Stimulated activated CD4-positive, alpha-beta T cell treated with anti-CD3 and anti-CD28 coated beads, TNF-alpha, amount 100 ng/mL, for 24 hours (primary cell): ENCODE measurements around the gene GABBR1.

Experiments used
- DNase-seq, 3 experiments: peaks; one replicate each; pipeline ENCODE4 v3.0.0-alpha.2; 2020; ENCODE audit warnings: low read depth in 3 of 3

Gene GABBR1

DNA sequence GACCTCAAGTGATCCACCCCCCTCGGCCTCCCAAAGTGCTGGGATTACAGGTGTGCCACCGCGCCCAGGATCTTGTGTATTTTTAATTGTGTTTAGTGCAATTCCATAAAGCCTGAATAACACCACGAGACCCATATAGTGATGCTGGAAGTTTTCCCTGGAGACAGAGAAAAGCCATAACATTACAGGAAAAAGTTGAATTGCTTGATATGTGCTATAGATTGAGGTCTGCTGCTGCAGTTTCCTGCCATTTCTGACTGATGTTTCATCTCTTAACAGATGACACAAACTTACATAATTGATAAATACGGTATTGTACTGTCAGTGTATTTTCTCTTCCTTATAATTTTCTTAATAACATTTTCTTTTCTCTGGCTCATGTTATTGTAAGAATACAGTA is 66.1 kb downstream of the GABBR1 start:
- no peak for DNase-seq

GRCh38 chr6:29564875-29565274 is 68.1 kb downstream of the GABBR1 start:
- DNase-seq, result no peak

- DNase-seq, result no peak
Measured at GRCh38 chr6:29563435-29563965, 69.5 kb downstream of the GABBR1 start.

- DNase-seq, result no peak
Measured at GRCh38 chr6:29561606-29562181, 71.3 kb downstream of the GABBR1 start.

DNA sequence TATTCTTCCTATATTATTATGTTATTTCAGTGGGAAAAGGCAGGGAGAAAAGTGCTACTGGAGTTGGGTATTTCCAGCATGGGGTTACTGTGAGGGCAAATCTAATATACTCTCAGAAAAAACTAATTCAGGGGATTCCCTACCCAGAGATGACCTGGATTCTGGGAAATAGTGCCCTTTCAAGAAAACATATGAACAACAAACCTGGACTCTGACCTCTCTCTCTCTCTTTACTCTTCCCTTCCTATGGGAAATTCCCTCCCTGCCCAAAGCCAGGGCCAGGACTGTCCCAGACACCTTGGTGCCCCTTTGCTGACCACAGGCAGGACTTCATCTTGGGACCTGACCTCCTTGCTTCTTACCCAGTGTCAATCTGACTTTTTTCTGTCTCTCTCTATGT is 71.9 kb downstream of the GABBR1 start:
- no peak for DNase-seq

DNA sequence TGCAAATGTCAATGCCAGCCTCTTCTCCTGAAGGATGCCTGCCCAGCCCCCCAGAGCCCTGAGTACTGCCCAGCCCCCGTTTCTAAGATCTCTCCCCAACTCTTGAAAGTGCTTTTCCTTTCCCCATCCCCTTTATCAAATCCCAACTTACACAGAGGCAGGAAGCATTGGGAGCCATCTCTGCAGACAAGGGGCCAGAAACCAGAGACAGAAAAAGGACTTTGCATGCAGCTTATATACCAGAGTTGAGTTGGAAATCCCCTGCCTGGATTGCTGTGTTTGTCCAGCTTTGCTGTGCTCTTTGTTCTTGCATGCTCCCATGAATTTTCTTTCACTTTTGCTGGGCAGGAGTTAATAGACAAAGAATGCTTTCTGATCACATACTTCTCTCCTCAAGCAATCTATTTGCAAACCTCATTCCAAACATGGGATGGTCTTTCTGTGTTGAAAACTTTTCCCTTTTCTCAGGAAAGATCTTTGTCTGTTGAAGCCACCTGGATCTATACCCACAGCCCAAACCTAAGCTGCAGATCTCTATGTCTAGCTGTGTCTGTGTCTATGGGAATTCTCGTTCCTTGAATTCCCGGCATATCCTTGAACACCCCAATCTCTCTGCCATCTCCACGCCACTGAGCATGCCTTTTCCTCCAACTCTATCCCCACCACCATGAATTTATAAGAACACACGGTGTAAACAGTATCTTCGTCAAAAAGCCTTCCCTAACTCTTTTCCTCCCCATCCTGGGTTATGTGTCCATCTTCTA is 73.3 kb downstream of the GABBR1 start, which contains the start of gene UBD:
UBD (minus strand) TSS at position 209 of the 764 bp plus-strand sequence; CDS start at position 178, 31 bp downstream.
- DNase-seq, result no peak

DNA sequence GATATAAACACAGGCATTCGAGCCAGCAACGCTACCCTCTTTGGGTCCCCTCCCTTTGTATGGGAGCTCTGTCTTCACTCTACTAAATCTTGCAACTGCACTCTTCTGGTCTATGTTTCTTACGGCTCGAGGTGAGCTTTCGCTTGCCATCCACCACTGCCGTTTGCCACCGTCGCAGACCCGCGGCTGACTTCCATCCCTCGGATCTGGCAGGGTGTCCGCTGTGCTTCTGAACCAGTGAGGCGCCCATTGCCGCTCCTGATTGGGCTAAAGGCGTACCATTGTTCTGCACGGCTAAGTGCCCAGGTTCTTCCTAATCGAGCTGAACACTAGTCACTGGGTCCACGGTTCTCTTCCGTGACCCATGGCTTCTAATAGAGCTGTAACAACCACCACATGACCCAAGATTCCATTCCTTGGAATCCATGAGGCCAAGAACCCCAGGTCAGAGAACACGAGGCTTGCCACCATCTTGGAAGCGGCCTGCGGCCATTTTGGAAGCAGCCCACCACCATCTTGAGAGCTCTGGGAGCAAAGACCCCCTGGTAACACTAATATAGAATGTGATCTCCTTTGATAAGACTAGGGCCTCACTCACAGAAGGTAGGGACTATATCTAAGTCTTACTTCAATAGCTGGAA is 74.4 kb downstream of the GABBR1 start:
- no peak for DNase-seq

GRCh38 chr6:29557320-29557719 is 75.7 kb downstream of the GABBR1 start:
- DNase-seq, result no peak

DNA sequence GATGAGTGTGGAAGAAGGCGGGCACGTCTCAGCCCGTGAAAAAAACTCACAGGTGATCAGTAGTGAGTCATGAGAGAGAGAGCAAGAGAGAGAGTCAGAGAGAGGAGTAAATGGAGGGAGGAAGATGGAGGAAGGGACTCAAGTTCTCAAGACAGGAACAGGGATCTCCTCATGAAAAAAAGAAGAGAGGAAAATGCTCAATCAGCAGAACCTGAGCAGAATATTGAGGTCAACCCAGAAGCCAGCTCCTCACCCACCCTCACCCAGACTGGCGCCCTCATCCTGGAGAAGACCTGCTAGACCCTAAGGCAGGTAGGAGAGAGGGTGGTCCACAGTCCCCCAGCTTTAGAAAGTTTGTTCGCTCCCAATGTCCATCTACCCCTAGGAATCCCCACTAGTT is 78.2 kb downstream of the GABBR1 start:
- no peak for DNase-seq

DNA sequence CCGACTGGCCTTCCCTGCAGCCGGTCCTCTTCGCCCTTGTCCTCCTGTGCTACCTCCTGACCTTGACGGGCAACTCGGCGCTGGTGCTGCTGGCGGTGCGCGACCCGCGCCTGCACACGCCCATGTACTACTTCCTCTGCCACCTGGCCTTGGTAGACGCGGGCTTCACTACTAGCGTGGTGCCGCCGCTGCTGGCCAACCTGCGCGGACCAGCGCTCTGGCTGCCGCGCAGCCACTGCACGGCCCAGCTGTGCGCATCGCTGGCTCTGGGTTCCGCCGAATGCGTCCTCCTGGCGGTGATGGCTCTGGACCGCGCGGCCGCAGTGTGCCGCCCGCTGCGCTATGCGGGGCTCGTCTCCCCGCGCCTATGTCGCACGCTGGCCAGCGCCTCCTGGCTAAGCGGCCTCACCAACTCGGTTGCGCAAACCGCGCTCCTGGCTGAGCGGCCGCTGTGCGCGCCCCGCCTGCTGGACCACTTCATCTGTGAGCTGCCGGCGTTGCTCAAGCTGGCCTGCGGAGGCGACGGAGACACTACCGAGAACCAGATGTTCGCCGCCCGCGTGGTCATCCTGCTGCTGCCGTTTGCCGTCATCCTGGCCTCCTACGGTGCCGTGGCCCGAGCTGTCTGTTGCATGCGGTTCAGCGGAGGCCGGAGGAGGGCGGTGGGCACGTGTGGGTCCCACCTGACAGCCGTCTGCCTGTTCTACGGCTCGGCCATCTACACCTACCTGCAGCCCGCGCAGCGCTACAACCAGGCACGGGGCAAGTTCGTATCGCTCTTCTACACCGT is 79.5 kb downstream of the GABBR1 start:
- peak in 1 of 3 experiments; percentile 32 for DNase-seq

DNA sequence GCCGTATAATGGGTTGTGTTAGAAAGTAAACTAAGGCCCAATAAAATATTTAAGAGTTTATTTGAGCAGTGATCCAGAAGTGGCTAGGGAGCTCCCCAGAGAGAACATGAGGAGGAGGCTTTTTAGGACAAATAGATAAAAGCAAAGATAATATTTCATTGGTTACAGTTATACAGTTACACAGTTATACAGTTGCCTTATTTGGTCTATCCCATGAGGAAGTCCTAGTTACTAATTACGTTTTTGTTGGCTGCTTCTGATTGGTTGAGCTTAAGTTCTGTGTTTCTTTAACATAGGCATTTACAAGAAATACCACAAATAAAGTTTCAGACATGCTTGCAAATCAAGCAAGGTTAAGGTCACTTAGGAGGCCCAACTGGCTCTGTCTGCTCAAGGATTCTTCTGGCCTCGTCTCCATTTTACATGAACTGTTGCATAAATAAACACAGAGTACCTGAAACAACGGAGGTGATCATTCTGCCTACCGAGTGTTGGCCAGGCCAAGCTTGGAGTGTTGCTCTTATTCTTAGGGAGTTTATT is 80.4 kb downstream of the GABBR1 start:
- no peak for DNase-seq

DNA sequence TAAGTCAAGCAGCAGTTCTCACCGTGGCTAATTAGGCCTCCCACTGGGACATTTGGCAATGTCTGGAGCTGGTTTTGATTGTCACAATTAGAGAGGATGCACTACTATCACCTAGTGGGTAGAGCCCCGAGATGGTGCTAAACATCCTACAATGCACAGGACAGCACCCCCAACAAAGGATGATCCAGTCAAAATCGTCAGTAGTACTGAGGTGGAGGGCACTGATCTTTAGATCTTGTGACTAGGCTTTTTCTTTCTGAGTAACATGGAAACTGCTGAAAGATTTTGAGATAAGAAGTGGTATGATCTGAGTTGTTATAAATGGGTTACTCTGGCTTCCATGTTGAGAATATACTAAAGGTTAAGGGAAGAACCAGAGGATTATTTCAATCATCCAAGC is 85.4 kb downstream of the GABBR1 start:
- no peak for DNase-seq

DNA sequence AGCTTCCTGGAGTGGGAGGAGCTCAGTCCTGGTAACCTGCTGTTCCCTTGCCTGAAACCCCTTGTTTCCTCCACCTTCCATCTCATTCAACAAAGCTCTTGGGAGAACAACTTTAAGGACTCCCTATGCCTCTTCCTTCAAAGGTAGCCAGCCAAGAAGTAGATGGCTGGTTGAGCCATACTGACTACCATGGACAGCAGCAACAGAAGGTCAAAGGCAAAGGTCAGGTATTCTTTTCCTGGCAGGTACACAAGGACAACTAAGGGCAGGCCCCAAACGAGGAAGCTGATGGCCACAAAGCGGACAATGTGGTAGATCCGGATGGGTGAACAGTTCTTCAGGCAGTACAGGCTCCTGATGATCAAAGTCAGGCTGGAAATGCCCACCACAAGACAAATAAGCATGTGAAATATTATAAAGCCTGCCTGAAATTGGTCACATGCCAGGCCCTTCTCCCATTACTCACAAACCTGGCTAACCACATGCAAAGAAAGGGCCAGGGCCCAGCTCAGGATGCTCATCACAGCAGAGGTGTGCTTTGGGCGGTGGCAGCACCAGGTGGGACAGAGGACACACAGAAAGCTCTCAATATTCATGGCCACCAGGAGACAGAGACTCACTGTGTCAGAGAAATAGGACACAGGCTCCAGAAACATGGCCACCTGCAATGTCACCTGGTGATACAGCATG is 95.1 kb downstream of the GABBR1 start:
- no peak for DNase-seq

DNA sequence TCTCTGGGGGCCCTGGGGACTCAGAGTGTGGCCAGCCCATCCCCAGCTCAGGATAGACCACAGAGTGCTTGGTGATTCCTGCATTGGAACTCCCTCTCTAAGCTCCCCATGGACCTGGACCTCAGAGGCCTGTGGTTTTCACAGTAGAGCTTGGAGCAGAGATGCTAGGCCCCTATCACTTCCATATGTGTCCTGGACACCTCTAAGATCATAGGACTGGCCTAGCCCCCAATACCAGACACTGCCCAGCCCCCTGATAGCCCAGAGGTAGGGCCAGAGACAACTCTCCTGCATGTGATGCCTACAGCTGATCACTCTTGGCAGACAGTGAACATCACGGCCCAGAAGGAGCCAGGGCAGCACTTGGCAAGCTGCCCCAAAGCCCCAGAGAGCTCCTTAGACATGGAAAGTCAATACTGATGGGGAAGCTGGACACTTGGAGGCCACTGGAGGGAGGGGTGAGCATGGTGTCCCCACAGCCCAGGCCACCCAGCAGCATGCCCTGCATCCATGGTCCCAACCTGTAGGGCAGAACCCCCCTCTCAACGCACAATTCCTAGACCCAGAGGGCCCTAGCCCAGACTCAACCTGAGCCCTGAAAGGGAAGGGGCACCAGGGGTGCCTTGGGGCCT is 100.5 kb downstream of the GABBR1 start:
- DNase-seq, result no peak

DNA sequence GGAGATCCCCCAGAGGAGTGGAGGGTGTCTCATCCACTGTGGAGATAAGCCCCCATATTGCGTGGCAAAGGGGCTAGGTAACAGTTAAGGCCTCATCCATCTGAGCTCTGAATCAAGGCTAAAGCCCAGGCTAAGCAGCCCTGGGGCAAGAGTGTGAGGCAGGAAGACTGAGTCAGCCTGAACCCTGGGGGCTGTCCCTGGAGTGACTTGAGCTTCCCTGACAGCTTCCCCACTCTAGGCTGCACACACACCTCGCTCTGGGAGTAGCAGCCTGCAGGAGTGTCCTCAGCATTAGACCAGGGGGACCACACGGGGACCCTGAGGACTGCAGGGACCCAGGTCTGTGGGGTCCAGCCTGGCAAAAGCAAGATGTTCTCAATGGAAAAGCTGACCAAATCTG is 101.3 kb downstream of the GABBR1 start:
- DNase-seq, result peak in 1 of 3 experiments; percentile 41

- no peak for DNase-seq
Measured at GRCh38 chr6:29530671-29531310, 102.2 kb downstream of the GABBR1 start.

GRCh38 chr6:29529956-29530355 is 103.0 kb downstream of the GABBR1 start:
- no peak for DNase-seq

- no peak for DNase-seq
Measured at GRCh38 chr6:29528988-29529560, 103.9 kb downstream of the GABBR1 start.

- no peak for DNase-seq
Measured at GRCh38 chr6:29528300-29528931, 104.6 kb downstream of the GABBR1 start.
